Measurements from ENCODE around the gene USP46.

GRCh38 chr4:52645300-52645699, 13.8 kb downstream of the USP46 start:
- TF ChIP-seq CTCF (IDR thresholded peaks at IDR 0.05), result no peak
- no peak for TF ChIP-seq POLR2A (IDR thresholded peaks at IDR 0.05)

All from Peyer's patch (tissue), 4 donors.